Measurements from ENCODE around the gene PIP5K1C.

The PIP5K1C gene

DNA sequence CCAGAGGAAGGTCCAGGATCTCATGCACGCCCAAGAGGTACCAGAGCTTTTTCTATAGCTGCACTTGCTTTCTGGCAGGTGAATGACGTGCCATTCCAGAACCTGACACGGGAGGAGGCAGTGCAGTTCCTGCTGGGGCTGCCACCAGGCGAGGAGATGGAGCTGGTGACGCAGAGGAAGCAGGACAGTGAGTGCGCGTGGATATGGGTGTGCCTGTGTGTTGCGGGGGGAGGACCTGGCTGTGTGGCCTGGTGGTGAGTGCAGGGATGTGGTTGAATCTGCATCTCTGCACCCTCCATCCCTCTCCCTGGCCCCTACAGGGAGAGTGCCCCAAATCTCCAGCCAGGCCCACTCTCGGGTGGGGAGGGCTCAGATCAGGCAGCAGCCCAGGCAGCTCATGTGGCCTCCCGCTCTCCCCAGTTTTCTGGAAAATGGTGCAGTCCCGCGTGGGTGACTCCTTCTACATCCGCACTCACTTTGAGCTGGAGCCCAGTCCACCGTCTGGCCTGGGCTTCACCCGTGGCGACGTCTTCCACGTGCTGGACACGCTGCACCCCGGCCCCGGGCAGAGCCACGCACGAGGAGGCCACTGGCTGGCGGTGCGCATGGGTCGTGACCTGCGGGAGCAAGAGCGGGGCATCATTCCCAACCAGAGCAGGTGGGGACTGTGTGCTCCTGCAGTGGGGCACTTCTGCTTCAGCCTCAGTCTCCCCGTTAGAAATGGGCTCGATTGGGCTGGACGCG, 38.4 kb upstream of the PIP5K1C start:
- no peak overlapping the region for H3K27ac ChIP-seq
- TF ChIP-seq, protein P1, sequence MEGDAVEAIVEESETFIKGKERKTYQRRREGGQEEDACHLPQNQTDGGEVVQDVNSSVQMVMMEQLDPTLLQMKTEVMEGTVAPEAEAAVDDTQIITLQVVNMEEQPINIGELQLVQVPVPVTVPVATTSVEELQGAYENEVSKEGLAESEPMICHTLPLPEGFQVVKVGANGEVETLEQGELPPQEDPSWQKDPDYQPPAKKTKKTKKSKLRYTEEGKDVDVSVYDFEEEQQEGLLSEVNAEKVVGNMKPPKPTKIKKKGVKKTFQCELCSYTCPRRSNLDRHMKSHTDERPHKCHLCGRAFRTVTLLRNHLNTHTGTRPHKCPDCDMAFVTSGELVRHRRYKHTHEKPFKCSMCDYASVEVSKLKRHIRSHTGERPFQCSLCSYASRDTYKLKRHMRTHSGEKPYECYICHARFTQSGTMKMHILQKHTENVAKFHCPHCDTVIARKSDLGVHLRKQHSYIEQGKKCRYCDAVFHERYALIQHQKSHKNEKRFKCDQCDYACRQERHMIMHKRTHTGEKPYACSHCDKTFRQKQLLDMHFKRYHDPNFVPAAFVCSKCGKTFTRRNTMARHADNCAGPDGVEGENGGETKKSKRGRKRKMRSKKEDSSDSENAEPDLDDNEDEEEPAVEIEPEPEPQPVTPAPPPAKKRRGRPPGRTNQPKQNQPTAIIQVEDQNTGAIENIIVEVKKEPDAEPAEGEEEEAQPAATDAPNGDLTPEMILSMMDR (conservative IDR thresholded peaks at IDR 0.05): no peak

DNA sequence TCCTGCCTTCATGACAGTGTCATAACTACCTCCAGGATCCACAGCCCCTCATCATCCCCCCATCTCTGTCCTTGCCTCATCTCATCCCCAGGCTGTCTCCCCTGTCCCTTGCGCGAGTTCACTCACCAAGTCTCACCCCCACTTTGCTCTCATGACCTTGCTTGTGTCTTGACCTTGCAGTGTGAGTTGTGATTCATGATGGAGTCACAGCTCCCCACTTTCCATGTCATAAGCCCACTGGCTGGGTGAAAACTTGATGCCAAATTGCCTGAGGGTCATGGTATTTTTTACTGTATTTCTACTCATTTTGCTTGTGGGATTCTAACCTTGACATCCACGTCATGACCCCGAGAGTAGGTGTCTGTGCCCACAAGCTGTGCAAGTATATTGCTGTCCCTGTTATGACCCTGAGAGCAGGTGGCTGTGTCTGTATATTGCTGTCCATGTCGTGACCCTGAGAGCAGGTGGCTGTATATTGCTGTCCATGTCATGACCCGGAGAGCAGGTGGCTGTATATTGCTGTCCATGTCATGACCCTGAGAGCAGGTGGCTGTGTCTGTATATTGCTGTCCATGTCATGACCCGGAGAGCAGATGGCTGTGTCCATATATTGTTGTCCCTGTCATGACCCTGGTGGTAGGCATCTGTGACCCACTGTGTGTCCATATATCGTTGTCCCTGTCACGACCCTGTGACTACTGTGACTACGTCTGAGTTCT, 37.4 kb upstream of the PIP5K1C start:
- TF ChIP-seq, protein P1 (conservative IDR thresholded peaks at IDR 0.05): no peak
- H3K27ac ChIP-seq: no peak overlapping the region

DNA sequence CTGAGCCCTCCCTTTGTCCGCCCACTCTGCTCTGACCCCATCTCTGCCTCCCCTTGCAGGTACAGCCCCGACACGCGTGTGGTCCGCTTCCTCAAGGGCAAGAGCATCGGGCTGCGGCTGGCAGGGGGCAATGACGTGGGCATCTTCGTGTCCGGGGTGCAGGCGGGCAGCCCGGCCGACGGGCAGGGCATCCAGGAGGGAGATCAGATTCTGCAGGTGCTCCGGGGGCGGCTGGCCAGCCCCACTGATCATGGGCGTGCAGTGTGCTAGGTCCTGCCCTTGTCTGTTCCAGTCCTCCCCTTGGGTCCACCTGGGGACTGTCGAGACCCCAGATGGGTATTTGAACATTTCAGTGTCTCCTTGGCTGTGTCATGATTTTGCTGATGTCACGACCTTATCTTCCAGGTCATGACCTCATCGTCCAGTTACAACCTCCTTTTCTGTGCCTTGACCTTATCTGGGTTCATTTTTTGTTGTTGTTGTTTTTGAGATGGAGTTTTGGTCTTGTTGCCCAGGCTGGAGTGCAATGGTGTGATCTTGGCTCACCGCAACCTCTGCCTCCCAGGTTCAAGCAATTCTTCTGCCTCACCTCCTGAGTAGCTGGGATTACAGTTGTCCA, 35.9 kb upstream of the PIP5K1C start:
- TF ChIP-seq, protein P1 (conservative IDR thresholded peaks at IDR 0.05): no peak
- no peak overlapping the region for H3K27ac ChIP-seq

DNA sequence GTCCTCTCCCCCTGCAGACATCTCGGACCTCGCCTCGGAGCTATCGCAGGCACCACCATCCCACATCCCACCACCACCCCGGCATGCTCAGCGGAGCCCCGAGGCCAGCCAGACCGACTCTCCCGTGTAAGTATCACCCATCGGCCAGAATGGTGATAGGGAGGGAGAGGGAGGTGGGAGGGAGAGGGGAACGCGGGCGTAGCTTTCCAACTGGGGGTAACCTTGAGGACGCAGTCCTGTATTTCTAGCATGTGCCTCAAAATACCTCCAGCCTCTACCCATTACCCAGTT, 34.0 kb upstream of the PIP5K1C start:
- TF ChIP-seq, protein P1 (conservative IDR thresholded peaks at IDR 0.05): no peak
- H3K27ac ChIP-seq: no peak overlapping the region

DNA sequence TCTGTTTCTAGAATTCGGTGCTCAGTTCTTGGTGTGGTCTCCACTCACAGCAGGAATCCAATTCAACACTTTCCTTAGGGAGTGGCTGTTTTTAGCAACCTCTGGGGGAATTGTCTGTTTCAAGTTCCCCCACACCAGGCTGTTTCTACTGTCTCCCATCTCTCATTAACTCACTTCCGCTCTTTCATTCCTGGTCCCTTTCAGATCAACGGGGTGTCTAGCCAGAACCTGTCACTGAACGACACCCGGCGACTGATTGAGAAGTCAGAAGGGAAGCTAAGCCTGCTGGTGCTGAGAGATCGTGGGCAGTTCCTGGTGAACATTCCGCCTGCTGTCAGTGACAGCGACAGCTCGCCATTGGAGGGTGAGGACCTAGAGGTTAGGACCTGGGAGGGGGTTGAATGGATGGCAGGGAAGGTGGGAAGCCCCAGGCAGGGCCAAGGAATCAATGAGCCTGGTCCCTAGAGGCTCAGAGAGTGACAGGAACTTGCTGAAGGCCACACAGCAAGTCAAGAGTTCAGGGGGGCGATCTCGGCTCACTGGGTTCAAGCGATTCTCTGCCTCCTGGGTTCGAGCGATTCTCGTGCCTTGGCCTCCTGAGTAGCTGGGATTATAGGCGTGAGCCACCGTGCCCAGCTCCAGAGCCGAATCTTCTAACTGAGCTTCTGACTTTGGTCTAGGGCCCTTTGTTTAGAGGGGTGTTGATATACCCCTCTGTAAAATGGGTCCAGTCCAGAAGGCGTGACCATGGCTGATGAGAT, 33.5 kb upstream of the PIP5K1C start:
- no peak overlapping the region for H3K27ac ChIP-seq
- TF ChIP-seq, protein P1 (conservative IDR thresholded peaks at IDR 0.05): no peak

DNA sequence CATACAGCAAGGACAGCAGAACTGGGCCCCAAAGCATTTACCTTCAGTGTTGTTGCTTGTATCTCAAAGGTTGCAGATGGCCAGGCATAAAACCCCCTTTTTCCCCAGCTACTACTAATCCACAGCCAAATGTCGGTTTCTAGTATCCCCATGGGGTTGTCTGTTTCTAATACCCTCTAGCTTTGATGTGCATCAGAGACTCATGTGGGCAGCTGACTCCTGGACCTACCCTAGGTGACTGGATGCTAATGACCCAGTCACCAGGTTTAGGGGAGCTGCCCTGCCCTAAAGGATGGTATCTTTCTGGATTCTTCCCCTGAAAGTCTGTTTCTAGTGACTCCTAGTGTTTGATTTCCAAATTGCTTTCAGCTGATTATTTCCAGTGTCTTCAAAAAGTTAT, 31.8 kb upstream of the PIP5K1C start:
- TF ChIP-seq, protein P1 (conservative IDR thresholded peaks at IDR 0.05): no peak
- H3K27ac ChIP-seq: no peak overlapping the region

DNA sequence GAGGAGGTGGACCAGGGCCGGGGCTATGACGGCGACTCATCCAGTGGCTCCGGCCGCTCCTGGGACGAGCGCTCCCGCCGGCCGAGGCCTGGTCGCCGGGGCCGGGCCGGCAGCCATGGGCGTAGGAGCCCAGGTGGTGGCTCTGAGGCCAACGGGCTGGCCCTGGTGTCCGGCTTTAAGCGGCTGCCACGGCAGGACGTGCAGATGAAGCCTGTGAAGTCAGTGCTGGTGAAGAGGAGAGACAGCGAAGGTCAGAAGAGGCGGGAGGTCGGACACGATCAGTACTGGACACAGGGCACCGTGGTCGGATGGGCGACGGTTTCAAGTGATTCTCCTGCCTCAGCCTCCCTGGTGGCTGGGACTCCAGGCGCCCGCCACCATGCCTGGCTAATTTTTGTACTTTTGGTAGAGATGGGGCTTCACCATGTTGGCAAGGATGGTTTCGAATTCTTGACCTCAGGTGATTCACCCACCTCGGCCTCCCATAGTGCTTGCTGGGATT, 30.2 kb upstream of the PIP5K1C start:
- no peak overlapping the region for H3K27ac ChIP-seq
- TF ChIP-seq, protein P1 (conservative IDR thresholded peaks at IDR 0.05): no peak

Data from VCaP (cell line).